ENCODE data around the gene NPB. TPM values are rescaled to one million over a fixed set of nuclear protein-coding genes. Genes with fewer than 3 reads are reported as not detected.

Gene NPB
- total RNA-seq, 3 donors from 2014 or later (not counting 1 experiment from before 2014, with no cell fraction given): 0.18 to 0.31 TPM; not detected in 1

GRCh38 chr17:81922566-81923301 is 20.7 kb downstream of the NPB start:
- Histone ChIP-seq H3K4me1 (ENCODE audit: control insufficient read depth, insufficient read depth, low read length) (peaks cover 47% of the 10 kb centered on the region), H3K36me3 (ENCODE audit: control insufficient read depth, insufficient read depth, low read length) (peaks cover 6% of the 10 kb centered on the region), H3K27ac (ENCODE audit: low read length) (no peak overlapping the region), H3K27me3 (ENCODE audit: control insufficient read depth, insufficient read depth, low read length) (no peaks in the 10 kb centered on the region), H3K9me3 (ENCODE audit: control insufficient read depth, insufficient read depth, low read length) (no peaks in the 10 kb centered on the region), H3K4me3 (ENCODE audit: low read length) (no peak overlapping the region)
- Mint-ChIP-seq H3K27ac (no peak overlapping the region), H3K36me3 (no peaks in the 10 kb centered on the region), H3K4me1 (peaks cover 11 to 30% of the 10 kb centered on the region in 2 donors), H3K4me3 (peak overlapping the region; percentile 25), H3K9me3 (no peaks in the 10 kb centered on the region), H3K27me3 (ENCODE audit: low read depth in 2 of 2) (peaks cover 0 to 3% of the 10 kb centered on the region in 2 donors)
- DNase-seq (no peak), ATAC-seq (no peak)
- 89% methylated on average over 54 of the region's 58 CpGs for WGBS (ENCODE audit: insufficient coverage)
- intact Hi-C loops (cut with micrococcal nuclease): no loop called here
- no peak for TF ChIP-seq CTCF (IDR thresholded peaks at IDR 0.05)

- Histone ChIP-seq H3K36me3 (ENCODE audit: control insufficient read depth, insufficient read depth, low read length) (peaks cover 6% of the 10 kb centered on the region), H3K27me3 (ENCODE audit: control insufficient read depth, insufficient read depth, low read length) (peaks cover 5% of the 10 kb centered on the region), H3K4me3 (ENCODE audit: low read length) (no peak overlapping the region), H3K9me3 (ENCODE audit: control insufficient read depth, insufficient read depth, low read length) (no peaks in the 10 kb centered on the region), H3K4me1 (ENCODE audit: control insufficient read depth, insufficient read depth, low read length) (peaks cover 48% of the 10 kb centered on the region), H3K27ac (ENCODE audit: low read length) (no peak overlapping the region)
- no peaks in the 10 kb centered on the region for H3K36me3 Mint-ChIP-seq
- no peak overlapping the region for H3K27ac Mint-ChIP-seq
- DNase-seq (no peak), ATAC-seq (peak in 1 of 3 donors; percentile 18)
- intact Hi-C loops (cut with micrococcal nuclease): no loop called here
- H3K9me3 Mint-ChIP-seq: no peaks in the 10 kb centered on the region
- no peak for TF ChIP-seq CTCF (IDR thresholded peaks at IDR 0.05)
- peaks cover 0 to 3% of the 10 kb centered on the region in 2 donors for H3K27me3 Mint-ChIP-seq (ENCODE audit: low read depth in 2 of 2)
- H3K4me3 Mint-ChIP-seq: no peak overlapping the region
- 32% methylated on average over 32 of the region's 32 CpGs for WGBS (ENCODE audit: insufficient coverage)
- H3K4me1 Mint-ChIP-seq: peaks cover 5 to 24% of the 10 kb centered on the region in 2 donors
Observed at GRCh38 chr17:81923302-81924260, 21.5 kb downstream of the NPB start.

GRCh38 chr17:81924557-81925532 is 22.8 kb downstream of the NPB start:
- Histone ChIP-seq H3K9me3 (ENCODE audit: control insufficient read depth, insufficient read depth, low read length) (no peaks in the 10 kb centered on the region), H3K4me3 (ENCODE audit: low read length) (no peak overlapping the region), H3K27me3 (ENCODE audit: control insufficient read depth, insufficient read depth, low read length) (peaks cover 13% of the 10 kb centered on the region), H3K27ac (ENCODE audit: low read length) (no peak overlapping the region), H3K4me1 (ENCODE audit: control insufficient read depth, insufficient read depth, low read length) (peaks cover 51% of the 10 kb centered on the region), H3K36me3 (ENCODE audit: control insufficient read depth, insufficient read depth, low read length) (peaks cover 5% of the 10 kb centered on the region)
- no peak for ATAC-seq
- Mint-ChIP-seq H3K27ac (no peak overlapping the region), H3K27me3 (ENCODE audit: low read depth in 2 of 2) (peaks cover 0 to 8% of the 10 kb centered on the region in 2 donors), H3K4me3 (peak overlapping the region; percentile 67), H3K9me3 (no peaks in the 10 kb centered on the region), H3K4me1 (peaks cover 5 to 24% of the 10 kb centered on the region in 2 donors), H3K36me3 (no peaks in the 10 kb centered on the region)
- WGBS (ENCODE audit: insufficient coverage): 73% methylated on average over 21 of the region's 21 CpGs
- DNase-seq: peak in 1 of 2 donors; percentile 54
- intact Hi-C loops (cut with micrococcal nuclease): no loop called here
- no peak for TF ChIP-seq CTCF (IDR thresholded peaks at IDR 0.05)
